ENCODE data around the gene PRKRIP1.
A peak's percentile ranks its signal among the peaks of the same experiment; 100 is the strongest.
"Not testable (repeated sequence)": the region's sequence is repeated elsewhere in the genome, so short reads cannot be mapped to it uniquely, and the experiment has no call there.

The PRKRIP1 gene

DNA sequence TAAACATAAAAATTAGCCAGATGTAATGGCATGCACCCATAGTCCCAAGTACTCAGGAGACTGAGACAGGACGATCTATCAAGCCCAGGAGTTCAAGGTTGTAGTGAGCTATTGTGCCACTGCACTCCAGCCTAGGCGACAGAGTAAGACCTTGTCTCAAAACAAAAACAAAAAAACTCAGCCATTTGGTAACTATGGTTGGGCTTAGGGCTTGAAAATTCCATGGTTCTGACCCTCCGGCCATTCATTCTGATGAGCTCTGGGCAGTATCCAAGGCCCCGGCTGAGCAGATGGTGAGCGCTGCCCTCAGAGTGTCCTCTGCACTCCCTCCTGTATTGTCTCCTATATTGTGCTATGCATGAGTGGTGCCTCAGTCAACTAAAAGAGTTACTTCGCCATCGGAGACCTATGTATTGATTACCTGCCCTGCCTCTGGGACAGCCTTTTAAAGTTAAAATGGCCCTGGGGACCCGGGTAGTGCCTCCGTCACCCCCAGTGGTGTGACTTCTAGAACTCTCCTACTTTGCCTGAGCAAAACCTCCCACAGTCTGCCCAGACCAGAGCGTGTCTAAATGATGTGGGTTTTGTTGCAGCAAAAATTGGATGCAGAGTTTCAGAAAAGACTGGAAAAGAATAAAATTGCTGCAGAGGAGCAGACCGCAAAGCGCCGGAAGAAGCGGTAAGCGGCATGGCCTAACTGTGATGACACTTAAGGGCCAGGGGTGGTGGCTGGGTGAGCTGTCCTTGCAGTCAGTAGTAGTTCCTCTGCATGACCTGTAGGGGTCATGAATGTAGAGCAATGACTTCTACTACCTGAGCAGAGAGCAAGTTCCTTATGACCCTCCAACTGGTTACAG is 8.1 kb downstream of the PRKRIP1 start:
- DNase-seq, result peak; percentile 48

DNA sequence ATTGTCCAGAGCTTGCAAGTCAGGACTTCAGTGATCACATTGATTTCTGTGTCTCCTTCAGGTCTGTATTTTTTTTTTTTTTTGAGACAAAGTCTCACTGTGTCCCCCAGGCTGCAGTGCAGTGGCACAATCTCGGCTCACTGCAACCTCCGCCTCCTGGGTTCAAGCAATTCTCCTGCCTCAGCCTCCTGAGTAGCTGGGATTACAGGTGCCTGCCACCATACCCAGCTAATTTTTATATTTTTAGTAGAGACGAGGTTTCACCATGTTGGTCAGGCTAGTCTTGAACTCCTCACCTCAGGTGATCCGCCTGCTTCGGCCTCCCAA is 8.7 kb downstream of the PRKRIP1 start:
- not testable (repeated sequence) for DNase-seq

DNA sequence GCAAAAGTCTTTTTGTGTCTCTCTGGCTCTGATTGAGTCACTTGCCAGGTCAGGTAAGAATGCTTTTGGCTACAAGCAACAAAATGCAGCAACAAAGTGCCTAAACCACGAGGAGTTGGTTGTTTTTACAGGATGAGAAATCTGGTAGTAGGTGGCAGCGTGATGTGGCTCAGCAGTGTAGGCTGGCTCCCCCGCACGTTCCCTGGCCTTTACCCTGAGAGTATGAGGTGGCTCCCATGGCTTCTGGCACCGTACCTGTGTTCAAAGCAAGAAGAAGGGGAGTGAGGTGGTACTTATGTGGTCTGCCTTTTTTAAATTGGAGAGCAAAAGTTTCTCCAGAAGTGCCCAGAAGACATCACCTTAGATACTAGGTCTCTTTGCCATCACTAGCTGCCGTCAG is 11.7 kb downstream of the PRKRIP1 start:
- no peak for DNase-seq

DNA sequence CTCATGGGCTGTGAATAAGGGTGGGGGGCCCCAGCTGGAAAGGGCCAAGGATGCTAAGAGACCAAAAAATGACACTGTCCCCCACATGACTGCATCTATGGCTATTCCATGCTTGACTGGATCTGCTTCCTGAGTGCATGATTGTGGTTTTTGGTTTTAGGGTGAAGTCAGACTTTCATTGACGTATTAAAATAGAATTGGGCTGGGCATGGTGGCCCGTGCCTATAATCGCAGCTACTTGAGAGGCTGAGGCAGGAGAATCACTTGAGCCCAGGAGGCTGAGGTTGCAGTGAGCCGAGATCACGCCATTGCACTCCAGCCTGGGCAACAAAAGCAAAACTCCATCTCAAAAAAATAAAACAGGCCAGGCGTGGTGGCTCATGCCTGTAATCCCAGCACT is 12.4 kb downstream of the PRKRIP1 start:
- DNase-seq, result not testable (repeated sequence)

DNA sequence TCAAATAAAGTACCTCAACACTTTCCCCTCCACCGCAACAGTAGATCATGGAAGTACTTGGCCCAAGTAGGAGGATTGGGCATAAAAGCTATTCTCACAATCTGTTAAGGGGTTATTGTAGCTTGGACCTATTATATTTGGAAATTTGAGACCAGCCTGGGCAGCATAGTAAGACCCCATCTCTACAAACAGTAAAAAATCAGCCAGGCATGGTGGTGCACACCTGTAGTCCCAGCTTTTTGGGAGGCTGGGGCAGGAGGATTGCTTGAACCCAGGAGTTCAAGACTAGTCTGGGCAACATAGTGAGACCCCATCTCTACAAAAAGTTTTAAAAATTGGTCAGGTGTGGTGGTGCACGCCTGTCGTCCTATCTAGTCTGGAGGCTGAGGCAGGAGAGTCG is 13.2 kb downstream of the PRKRIP1 start:
- DNase-seq, result no peak

DNA sequence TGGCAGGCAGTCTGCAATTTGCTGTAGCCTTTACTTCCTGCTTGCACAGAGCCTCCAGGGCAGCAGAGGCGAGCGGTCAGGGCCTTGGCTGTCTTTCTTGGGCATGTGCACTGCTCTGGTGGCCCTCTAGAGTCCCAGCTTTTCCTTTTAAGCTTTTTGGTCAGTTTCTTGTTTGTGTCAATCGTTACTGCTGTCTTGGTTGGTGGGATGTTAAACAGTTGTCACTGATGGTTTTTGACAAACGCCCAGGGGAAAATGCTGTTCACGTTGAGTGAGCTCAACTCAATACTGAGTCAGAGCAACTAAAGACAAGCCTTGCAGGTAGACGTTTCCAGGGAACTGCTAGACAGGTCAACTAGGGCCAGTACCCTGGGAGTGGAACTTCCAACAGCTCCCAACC is 14.0 kb downstream of the PRKRIP1 start:
- DNase-seq, result no peak

DNA sequence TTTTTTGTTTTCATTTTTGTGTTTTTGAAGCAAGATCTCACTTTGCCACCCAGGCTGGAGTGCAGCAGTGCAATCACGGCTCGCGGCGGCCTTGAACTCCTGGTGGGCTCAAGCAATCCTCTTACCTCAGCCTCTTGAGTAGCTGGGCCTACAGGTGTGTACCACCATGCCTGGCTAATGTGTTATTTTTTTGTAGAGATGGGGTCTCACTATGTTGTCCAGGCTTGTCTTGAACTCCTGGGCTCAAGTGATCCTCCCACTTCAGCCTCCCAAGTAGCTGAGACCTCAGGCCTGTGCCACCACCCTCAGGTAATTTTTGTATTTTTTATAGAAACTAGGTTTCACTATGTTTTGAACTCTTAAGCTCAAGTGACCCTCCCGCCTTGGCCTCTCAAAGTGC is 14.8 kb downstream of the PRKRIP1 start:
- DNase-seq, result no peak

DNA sequence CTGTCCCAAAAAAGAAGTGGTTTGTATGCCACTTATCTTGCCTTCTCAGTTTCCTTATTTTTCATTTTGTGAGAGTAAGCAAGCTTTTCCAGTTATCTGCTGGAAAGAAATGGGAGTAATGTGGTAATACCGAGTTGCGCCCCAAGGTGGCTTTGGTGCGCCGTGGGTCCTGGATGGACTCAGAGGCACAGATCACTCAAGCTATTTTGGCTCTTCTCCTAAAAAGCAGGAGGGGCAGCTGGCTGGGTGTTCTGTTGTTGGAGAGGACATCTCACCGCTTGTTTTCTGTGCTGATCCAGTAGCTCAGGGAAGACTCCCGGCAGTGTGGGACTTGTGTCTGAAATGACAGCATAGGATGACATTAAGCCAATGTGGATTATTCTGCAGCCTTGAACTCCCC is 16.4 kb downstream of the PRKRIP1 start:
- DNase-seq, result no peak

DNA sequence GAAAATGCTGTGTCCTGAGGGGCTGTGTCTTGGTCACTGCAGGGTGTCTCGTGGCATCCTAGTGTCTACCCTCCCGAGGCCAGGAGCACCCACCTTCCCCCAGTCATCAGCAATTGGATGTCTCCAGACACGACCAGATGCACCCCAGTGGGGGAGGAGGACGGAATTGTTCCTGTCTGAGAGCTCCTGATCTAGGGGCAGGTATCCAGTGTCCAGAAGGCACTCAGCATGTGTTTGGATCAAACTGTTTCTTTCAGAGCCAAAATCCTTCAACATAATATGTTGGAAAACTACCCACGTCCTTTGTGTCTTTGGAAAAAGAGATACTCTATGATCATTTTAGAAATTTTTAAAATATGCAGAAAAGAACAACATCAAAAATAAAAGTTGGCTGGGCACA is 16.9 kb downstream of the PRKRIP1 start:
- no peak for DNase-seq

DNA sequence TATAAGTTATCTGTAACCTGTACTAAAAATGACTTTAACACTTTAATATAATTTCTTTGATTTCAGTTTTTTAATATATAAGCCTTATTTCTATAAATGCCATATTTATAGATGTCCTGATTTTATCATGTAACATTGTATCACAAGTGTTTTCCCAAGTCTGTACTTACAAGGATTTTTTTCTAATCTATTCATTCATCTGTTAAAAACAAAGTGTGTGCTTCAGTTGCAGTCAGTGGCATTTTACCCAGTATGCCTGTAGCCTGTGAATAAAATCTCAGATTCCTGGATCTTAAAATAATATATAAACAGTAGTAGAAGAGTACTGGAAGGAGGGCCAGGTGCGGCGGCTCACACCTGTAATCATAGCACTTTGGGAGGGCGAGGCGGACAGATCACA is 17.4 kb downstream of the PRKRIP1 start:
- no peak for DNase-seq

DNA sequence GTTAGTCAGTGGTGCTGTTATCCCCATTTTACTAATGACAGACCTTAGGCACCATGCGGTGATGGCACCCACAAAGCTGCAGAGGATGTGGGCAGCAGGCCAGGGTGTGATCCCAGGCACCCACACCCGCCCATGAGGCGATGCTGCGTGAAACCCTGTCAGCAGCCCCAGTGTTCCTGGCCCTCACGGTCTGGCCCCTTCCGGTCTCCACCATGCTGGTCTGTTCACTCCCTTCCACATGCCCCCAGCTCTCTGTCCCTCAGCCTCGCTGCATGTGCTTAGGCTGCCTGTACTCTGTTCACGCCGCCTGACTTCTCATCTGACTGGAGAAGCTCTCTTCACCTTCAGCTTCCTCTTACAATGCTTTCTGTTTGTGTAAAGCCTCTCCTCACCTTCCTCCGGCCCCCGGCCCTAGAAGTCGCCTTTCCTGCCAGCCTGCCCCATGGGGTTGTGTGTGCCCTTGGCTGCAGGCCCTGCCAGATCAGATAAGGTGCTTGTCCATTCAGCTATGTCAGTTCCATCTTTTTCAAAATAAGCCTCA is 19.6 kb downstream of the PRKRIP1 start:
- peak; percentile 76 for DNase-seq

DNA sequence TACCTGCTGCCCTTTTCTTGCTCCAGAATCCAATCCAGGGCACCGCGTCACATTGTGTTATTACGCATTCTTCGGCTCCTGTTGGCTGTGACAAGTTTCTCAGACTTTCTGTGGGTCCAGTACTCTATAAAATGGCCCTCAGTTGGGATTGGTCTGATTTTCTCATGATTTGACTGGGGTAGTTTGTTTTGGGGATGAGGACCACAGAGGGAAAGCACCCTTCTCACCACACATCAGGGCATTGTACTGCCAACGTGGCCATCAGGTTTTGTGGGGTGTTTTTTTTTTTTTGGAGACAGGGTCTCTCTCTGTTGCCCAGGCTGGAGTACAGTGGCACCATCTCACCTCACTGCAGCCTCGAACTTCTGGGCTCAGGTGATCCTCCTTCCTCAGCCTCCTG is 20.2 kb downstream of the PRKRIP1 start:
- no peak for DNase-seq

DNA sequence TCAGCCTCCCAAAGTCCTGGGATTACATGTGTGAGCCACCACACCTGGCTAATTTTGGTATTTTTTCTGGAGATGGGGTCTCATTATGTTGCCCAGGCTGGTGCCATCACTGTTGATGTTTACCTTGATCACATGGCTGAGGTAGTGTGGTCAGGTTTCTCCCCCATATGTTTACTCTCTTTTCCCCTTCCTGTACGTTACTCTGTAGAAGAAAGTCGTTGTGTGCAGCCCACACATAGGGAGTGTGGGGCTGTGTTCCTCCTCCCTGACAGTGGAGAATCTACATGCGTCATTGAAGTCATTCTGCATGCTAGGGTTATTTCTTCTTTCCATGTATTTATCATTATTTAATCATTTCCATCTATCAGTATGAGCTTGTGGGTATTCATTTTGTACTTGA is 20.9 kb downstream of the PRKRIP1 start:
- DNase-seq, result no peak

DNA sequence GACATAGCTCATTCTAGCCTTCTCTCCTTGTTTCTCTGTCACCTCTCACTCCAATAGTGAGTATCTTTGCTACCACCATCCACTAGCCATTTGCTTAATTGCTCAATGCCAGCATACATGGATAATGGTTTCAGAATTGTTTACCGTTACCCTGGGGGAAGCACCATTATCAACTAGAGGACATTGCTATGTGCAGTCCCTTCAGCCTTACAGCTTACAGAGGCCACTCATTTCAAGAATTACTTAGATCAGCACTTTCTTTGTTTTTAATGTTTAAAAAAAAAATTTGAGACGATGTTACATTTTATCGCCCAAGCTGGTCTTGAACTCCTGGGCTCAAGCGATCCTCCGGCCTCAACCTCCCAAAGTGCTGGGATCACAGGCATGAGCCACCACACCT is 22.4 kb downstream of the PRKRIP1 start:
- DNase-seq, result no peak

DNA sequence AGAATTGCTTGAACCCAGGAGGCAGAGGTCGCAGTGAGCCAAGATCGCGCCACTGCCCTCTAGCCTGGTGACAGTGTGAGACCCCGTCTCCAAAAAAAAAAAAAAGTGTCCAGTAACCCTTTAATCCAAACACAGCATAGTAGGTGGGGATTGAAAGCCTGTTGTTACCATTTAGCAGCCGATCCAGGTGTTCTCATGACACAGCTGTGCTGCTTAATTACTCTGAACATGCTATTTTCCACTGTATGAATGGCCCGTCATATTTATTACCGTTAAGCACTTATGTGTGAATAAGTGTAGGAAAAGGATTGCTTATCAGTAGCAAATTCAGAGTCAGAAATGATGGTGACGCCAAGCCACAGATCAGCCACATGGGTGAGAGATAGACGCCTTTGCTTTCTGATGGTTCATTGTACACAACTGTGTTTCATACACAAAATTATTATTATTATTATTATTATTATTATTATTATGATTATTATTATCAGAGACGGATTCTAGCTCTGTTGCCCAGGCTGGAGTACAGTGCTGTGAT is 25.6 kb downstream of the PRKRIP1 start:
- no peak for DNase-seq

DNA sequence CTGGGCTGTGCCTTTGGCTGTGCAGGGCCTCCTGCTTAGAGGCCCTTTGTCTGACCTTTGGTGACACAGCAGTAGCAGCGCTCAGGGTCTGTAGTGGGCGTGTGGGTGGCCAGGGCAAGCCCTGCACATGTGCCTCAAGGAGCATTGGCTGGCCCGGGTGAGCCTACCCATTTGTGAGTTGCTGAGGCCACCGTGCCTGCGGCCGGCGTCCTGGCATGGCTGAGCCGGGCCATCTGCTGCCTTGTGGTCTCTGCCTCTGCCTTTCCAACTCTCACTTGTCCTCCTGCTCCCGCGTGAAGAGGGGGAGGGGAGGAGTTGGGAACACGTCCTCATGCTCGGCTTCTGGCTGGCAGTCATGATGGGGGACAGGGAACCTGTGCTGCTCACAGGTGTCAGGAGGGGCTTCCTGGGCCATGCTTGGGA is 28.0 kb downstream of the PRKRIP1 start:
- no peak for DNase-seq

DNA sequence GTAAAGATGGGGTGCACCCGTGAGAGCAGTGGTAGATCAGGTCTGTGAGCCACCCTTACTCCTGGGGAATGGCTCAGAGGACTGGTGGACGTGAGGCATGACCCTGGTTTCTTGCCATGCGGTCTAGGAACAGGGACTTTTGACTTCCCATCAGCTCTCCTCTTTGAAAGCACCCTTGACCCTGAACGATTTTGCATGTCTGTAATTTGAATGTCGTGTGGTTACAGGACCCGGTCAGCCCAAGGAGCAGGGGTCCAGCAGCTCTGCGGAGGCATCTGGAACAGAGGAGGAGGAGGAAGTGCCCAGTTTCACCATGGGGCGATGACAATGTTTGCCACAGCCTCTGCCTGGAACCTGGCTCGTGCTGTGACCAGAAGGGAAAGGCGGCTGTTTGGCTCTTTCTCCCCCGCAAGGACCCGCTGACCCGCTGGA is 28.6 kb downstream of the PRKRIP1 start:
- DNase-seq, result no peak

DNA sequence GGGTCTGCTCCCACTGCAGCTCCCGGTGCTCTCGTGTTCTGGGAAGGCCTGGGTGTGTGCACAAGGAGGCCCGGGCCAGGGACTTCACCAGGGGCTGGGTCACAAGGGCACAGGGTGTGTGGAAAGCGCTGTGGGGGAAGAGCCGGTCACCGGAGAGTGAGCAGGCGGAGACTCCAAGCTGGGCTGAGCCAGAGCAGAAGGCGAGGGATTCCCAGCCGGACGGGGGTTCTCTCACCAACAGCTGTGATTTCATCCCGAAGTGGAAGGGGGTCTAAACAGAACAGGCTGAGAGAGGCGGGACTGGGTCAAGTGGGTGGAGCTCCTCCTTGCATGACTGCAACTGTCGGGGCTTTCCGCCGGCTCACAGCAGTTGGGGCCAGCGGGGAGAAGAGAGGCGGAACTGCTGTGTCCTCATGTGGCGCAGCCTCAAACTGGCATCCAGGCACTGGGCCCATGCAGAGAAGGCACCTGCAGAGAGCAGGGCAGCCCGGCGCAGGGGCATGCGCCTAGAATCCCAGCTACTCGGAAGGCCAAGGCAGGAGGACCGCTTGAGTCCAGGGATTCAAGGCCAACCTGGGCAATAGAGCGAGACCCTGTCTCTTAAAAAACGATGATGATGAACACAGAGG is 29.6 kb downstream of the PRKRIP1 start:
- DNase-seq, result peak; percentile 84

DNA sequence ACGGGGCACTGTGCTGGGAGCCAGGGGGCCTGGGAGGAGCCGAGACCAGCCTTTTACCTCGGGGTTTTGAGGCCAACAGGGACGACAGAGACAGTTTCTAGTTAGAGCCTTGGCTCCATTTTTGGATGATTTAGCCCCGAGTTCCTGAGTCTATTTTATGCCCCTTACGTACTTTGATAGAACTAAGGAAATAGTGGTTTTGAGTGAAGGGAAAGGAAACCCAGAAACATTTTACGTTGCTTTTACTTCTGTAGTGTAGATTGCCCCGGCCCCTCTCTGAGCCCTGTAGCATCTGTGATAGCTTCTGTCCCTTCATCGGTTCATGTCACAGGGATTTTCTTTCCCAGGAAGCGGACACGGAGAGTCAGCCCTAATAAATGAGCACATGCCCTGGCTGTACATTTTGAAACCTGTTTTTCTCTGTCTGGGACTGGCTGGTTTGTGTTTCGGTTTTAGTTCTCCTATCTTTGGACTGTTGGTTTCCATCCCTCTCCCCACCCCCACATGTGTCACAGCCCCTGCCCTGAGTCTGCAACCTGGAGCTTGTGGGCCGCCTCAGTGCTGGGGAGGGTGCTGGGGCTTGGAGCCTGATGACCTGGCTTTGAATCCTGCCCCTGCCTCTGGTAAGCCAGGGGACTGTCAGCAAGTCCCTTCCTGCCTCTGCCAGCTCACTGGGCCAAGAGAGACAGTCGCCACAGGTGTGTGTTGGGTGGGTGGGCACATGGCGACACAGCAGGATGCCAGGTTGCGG is 30.3 kb downstream of the PRKRIP1 start:
- DNase-seq, result peak; percentile 85

DNA sequence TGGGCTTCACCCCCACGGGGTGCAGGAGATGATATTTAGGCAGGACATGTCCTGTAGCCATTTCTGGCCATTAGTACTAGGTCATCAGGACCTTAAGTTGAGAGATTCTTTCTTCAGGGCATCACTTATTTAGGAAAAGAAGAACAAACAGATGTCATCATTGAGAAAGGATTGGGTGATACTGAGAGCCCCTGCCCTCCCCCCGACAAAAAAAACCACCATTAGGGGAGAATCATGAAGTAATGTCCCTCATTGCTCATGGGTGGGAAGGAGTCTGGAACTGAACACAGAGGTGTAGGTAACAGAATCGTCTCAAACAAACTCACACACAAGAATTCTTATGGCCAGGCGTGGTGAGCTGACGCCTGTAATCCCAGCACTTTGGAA is 30.8 kb downstream of the PRKRIP1 start:
- DNase-seq, result no peak

DNA sequence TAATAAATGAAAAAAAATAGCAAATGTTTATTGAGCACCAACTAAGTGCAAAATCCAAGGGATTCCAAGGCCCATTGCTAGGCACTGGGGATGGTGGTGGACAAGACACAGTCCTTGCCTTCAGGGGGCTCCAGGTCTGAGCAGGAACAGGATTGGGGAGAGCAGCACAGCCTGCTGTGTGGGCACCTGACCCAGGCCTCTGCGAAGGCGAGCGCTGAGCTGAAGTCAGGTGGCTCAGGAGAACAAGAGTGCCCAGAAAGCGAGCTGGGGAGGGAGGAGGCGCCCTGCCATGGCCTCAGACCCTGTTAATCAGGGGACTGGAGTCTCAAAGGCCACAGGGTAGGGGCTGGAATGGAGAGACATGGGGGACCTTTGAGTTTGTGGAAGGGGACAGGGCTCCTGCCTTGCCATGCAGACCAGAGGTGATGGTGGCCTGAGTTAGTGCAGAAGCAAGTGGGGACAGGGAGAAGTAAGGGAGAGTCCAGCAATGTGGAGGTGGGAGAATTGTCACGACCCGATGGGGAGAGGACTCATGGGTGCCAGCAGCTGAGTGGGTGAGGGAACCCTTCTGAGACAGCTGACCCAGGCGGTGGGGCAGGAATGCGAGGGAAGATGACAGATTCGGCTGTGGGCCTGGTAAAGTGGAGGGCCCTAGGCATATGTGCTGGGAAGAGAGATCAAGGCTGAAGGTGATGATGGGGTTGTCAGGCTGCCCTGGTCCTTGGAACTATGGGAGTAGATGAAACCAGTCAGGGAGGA is 33.2 kb downstream of the PRKRIP1 start:
- no peak for DNase-seq

DNA sequence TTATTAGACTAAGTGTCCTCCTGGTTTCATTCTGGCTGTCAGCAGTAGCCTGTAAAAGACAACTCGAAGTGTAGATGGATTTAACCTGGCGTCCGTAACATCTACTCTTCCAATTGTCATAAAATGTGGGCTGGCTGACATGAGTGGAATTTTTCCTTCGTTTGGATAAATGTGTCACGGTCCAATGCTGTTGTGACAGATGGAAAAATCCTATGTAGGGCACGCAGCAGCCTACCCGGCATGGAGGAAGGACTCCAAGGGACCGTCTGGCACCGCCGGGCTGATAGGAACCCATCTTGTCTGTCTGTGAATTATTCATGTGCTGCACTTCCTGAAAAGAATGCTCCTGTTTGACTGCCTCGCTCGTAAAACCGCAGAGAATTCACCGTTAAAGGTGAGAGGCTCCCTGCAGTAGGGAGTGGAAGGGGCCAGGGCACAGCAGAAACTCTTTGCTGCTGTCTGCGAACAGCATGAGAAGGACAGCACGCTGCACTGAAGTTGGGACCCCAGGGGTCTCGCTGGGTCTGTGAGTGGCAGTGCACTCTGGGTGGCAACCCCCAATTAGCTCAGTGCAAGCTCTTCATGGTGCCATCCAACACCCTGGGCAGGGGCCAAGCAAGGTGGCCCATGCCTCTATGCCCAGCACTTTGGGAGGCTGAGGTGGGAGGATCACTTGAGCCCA is 35.6 kb downstream of the PRKRIP1 start:
- DNase-seq, result peak; percentile 55

Data from stimulated activated CD4-positive, alpha-beta T cell treated with anti-CD3 and anti-CD28 coated beads, Interleukin-1b, Interleukin-23, amount 100 ng/mL, for 48 hours (primary cell).